Spleen (tissue), 7 donors: Measurements from ENCODE around the gene ZNHIT6.
"Not testable (repeated sequence)": the region's sequence is repeated elsewhere in the genome, so short reads cannot be mapped to it uniquely, and the experiment has no call there.

Experiments used
- POLR2A ChIP-seq, 3 donors: fragments of 450-650 bp; IDR thresholded peaks; one replicate each; pipeline ENCODE4 v1.5.1; 2017; ENCODE audit warnings: antibody characterized with exemption in 3 of 3, mild to moderate bottlenecking in 1 of 3
- POLR2AphosphoS5 ChIP-seq, 3 donors: sonication (generic); formaldehyde crosslinking; IDR thresholded peaks; one replicate each; pipeline ENCODE4 v1.5.1; 2017; ENCODE audit warnings: antibody characterized with exemption in 3 of 3
- TF ChIP-seq, protein P1 (sequence below), 11 experiments: fragments of 200-600 bp in 7 of 11; fragments of 450-650 bp in 4 of 11; sonication (generic) in 4 of 11; IDR thresholded peaks in 8 of 11; conservative IDR thresholded peaks in 3 of 11; 1 replicate in 7 of 11; 2 replicates in 4 of 11; pipeline versions ENCODE4 v1.4.0 to v1.8.0; 2016 to 2021; ENCODE audit warnings: antibody characterized with exemption in 11 of 11, inconsistent platforms in 4 of 11, mild to moderate bottlenecking in 1 of 11
- donor health status: DM: no; HTN: no; CAD: no; lungs with moderate emphysema.
- donor health status: DM: no; HTN: no; CAD: no.
- donor health status: DM: no; HTN: no; CAD: no.

DNA sequence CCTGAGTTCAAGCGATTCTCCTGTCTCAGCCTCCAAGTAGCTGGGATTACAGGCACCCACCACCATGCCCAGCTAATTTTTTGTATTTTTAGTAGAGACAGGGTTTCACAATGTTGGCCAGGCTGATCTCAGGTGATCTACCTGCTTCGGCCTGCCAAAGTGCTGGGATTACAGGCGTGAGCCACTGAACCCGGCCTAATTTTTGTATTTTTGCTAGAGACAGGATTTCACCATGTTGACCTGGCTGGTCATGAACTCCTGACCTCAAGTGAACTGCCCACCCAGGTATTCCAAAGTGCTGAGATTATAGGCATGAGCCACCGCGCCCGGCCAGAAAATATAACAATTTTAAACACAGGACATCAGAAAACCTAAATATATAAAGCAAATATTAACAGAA is 68.3 kb downstream of the ZNHIT6 start:
- TF ChIP-seq POLR2AphosphoS5, POLR2A (IDR thresholded peaks at IDR 0.05): not testable (repeated sequence)
- TF ChIP-seq, protein P1, sequence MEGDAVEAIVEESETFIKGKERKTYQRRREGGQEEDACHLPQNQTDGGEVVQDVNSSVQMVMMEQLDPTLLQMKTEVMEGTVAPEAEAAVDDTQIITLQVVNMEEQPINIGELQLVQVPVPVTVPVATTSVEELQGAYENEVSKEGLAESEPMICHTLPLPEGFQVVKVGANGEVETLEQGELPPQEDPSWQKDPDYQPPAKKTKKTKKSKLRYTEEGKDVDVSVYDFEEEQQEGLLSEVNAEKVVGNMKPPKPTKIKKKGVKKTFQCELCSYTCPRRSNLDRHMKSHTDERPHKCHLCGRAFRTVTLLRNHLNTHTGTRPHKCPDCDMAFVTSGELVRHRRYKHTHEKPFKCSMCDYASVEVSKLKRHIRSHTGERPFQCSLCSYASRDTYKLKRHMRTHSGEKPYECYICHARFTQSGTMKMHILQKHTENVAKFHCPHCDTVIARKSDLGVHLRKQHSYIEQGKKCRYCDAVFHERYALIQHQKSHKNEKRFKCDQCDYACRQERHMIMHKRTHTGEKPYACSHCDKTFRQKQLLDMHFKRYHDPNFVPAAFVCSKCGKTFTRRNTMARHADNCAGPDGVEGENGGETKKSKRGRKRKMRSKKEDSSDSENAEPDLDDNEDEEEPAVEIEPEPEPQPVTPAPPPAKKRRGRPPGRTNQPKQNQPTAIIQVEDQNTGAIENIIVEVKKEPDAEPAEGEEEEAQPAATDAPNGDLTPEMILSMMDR (IDR thresholded peaks at IDR 0.05 in 8 of 11, conservative IDR thresholded peaks at IDR 0.05 in 3 of 11): not testable (repeated sequence)
